ENCODE data around the gene UBE2L3.
"Not testable (repeated sequence)": the region's sequence is repeated elsewhere in the genome, so short reads cannot be mapped to it uniquely, and the experiment has no call there.

The UBE2L3 gene

GRCh38 chr22:21629255-21630149 lies 62.0 kb downstream of the UBE2L3 start, which contains the start of gene YDJC:
Gene YDJC, minus strand, starts transcription at chr22:21630022. Its CDS starts 8 bp downstream, at chr22:21630014.
- peak; percentile 79 for DNase-seq

GRCh38 chr22:21631025-21631424 lies 63.5 kb downstream of the UBE2L3 start:
- DNase-seq, result no peak

- no peak for DNase-seq
These were observed 64.9 kb downstream of the UBE2L3 start, which contains the start of gene CCDC116 for GRCh38 chr22:21632237-21632895. Gene CCDC116, plus strand, starts transcription at chr22:21632760. Its CDS starts 422 bp downstream, at chr22:21633182.

DNA sequence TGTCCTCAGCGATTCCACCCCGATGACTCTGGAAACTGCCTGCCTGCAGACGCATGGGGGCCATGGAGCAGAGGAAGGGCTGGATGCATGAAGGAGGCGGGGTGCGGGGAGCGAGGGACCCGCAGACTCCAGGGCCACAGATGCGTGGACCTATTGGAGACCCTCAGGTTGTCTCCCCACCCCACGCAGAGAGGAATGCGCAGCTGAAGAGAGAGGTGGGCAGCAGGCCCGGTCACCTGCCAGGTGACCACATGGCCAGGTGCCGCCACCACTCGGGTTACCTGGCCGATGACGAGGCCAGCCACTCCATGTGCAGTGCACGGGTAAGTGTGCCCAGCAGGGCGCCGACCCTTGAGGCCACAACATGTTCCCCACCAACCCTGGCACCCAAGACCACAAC lies 65.4 kb downstream of the UBE2L3 start:
- DNase-seq, result no peak

DNA sequence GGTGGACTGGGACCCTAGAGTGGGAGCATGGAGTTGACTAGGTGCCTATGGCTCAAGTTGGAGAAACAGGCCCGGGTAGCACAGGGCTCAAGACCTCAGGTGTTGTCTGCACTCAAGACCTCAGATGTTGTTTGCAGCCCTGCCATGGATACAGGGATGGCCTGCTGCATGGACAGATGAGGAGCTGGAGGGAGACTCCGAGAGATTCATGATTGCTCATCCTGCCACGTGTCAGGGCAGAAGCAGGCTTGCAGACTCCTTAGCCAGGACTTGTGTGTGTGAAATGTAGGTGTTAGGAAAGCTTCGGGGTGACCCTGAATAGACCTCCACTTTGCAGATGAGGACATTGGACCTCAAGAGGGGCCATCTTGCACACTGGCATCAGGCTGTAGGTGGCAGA lies 66.0 kb downstream of the UBE2L3 start:
- DNase-seq, result no peak

DNA sequence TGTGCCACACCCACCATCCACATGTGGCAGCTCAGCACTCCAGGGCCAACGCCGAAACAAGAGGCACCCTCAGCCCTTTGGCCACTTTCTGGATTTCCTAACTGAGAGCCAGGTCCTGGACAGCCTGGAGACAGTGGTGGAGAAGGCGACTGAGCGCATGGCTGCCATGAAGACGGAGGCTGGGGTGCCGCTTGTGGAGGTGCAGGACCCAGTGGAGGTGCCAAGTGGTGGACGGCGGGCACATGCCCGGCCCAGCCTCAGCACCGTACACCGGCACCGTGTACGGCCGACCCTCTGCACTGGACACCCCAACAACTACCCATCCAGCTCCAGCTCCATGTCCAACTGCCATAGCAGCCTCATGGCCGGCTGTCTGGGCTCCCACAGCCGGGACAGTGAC lies 66.6 kb downstream of the UBE2L3 start:
- DNase-seq, result no peak

- DNase-seq, result no peak
These were observed 67.3 kb downstream of the UBE2L3 start for GRCh38 chr22:21634844-21635243.

- DNase-seq, result no peak
These were observed 68.4 kb downstream of the UBE2L3 start for GRCh38 chr22:21635771-21636510.

- DNase-seq, result no peak
These were observed 69.2 kb downstream of the UBE2L3 start for GRCh38 chr22:21636629-21637218.

- DNase-seq, result not testable (repeated sequence)
These were observed 69.9 kb downstream of the UBE2L3 start for GRCh38 chr22:21637450-21637849.

- no peak for DNase-seq
These were observed 71.8 kb downstream of the UBE2L3 start for GRCh38 chr22:21639359-21639758.

- DNase-seq, result no peak
These were observed 73.3 kb downstream of the UBE2L3 start for GRCh38 chr22:21640810-21641209.

DNA sequence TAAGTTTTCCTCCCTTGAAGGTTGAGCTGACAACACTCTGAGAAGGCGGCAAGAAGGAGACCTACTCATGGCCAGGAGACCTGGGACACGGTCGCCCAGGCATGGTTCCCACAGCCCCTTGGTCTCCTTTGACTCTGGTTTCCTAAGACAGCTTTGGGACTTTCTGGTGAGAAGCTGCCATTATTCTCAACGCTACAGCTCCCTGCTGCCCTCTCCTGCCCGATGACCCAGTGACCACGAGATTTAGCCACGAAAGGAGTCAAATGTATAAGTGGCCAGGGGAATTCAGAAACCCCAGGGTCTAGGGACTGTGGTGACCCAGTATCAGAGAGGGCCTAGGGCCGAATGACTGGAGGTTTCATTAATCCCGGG lies 73.9 kb downstream of the UBE2L3 start:
- DNase-seq, result peak; percentile 20

DNA sequence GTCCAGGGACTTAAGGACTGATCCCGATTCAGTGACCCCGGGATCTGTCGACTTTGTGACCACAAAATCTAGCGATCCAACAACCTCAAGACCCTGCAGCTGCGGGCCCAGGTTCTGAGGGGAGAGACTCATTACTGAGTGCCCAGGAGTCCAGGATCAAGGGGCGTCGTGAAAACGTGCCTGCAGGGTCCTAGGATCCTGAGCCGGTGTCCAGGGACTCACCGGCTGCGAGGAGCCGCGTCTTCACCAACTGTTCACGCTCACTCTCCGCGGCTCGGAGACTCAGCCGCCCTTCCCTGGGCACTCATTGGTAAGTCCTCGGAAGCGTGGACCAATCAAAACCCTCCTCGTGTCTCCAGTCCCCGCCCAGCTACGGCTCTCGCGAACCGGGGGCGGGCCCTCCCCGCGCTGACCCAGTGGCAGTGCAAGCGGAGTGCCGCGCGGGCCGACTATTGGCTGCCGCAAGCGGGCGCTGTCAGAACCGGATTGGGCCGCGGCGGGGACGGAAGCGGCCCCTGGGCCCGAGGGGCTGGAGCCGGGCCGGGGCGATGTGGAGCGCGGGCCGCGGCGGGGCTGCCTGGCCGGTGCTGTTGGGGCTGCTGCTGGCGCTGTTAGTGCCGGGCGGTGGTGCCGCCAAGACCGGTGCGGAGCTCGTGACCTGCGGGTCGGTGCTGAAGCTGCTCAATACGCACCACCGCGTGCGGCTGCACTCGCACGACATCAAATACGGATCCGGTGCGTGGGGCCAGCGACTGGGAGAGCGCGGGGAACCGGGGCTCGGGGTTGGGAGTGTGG lies 74.5 kb downstream of the UBE2L3 start, which contains the start of gene SDF2L1:
Gene SDF2L1, plus strand, starts transcription at position 514 of the 795 bp plus-strand sequence. Its CDS starts 35 bp downstream, at position 549.
- DNase-seq, result peak; percentile 98

DNA sequence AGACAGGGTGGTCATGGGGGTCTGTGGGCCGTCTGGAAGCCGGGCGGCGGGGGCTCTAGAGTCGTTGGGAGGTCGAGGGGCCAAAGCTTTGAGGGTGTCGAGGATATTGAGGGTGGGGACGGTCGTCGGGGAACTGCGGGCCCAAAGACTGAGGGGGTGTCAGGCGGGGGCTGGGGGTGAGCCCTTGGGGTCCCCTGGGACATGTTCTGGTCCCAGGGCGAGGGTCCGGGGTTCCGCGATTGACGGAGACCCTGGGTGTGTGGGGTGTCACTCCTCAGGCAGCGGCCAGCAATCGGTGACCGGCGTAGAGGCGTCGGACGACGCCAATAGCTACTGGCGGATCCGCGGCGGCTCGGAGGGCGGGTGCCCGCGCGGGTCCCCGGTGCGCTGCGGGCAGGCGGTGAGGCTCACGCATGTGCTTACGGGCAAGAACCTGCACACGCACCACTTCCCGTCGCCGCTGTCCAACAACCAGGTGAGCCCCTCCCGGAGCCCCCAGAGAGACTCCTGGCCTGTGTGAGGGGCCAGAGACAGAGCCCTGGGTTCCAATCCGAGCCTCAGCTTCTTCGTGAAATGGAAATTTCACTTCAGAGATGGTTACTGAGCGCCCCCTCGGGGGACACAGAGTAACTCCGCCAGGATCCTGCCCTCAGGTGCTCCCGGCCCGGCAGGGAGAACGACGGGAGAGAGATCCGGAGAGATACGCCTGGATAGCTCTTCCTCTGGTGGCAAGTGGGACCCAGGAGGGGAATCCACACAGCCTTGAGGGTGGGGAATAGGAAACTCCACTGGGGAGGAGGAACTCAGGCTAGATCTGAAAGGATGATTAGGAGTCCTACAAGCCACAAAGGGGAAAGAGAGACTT lies 75.3 kb downstream of the UBE2L3 start:
- DNase-seq, result peak; percentile 30

GRCh38 chr22:21643533-21644357 lies 76.2 kb downstream of the UBE2L3 start:
- DNase-seq, result no peak

DNA sequence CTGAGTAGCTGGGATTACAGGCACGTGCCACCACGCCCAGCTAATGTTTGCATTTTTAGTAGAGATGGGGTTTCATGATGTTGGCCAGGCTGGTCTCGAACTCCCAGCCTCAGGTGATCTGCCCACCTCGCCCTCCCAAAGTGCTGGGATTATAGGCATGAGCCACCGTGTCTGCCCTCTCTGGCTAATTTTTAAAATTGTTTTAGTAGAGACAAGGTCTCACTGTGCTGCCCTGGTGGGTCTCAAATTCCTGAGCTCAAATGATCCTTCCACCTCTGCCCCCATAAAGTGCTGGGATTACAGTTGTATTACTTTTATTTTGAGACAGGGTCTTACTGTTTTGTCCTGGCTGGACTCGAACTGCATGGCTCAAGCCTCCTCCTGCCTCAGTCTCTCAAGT lies 78.0 kb downstream of the UBE2L3 start:
- not testable (repeated sequence) for DNase-seq

DNA sequence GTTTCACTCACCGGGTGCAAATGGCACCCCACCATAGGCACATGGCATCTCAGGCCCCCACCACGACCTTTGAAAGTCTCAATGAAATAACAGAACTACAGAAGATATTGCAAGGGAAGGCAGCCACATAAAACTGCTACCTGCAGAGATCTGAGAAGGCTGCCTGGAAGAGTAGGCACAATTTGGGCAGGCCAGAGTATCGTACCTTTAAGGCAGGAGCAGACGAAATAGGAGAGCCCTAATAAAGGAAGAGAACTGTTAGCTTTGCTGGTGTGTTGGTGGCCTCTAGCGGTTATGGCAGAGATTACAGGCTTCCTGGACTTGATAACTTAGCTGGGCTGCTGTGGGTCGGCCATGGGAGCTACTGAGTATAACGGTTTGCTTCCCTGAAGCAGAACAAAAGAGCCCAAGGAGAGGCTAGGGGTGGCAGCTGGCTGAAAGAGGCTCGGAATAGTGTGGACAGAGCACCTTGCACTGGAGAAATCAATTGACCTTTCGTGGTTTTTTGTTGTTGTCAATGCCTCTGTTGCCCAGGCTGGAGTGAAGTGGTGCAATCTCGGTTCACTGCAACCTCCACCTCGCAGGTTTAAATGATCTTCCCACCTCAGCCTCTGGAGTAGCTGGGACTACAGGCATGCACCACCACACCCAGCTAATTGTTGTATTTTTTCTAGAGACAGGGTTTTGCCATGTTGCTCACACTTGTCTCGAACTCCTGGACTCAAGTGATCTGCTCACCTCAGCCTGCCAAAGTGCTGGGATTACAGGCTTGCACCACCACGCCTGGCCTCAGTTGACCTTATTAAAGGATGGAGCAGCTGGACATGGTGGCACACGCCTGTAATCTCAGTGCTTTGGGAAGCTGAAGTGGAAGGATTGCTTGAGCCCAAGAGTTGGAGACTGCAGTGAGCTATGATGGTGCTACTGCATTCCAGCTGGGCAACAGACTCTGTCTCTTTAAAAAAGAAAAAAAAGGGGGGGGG lies 79.4 kb downstream of the UBE2L3 start:
- DNase-seq, result peak; percentile 53

GRCh38 chr22:21650280-21650679 lies 82.8 kb downstream of the UBE2L3 start:
- no peak for DNase-seq

All from amniotic stem cell (primary cell).